OCI-M2 (cell line): ENCODE data around the gene COL1A2.

Source experiments
- DNase-seq: peaks from one replicate; lab custom pipeline; 2025; ENCODE audit not compliant: unreplicated experiment; lab: John Stamatoyannopoulos, UW

Gene COL1A2

DNA sequence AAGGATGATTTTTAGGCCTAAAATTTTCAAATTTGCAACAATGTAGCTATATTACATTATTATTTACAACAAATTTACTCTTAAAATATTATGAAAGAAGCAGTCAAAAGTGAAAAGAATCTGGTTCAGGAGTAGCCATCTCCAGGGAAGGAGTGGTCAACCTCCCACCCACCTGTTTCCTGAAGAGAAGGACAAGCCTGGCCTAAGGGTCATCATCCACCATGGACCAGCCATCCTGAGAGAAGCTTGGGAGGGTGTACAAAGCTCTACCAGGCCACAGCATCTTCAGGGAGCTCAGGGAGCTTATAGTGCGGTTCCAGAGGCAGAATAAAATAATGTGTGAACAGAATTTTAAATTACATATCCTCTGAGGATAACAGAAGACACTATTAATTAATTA lies 38.1 kb downstream of the COL1A2 start:
- DNase-seq, result no peak

DNA sequence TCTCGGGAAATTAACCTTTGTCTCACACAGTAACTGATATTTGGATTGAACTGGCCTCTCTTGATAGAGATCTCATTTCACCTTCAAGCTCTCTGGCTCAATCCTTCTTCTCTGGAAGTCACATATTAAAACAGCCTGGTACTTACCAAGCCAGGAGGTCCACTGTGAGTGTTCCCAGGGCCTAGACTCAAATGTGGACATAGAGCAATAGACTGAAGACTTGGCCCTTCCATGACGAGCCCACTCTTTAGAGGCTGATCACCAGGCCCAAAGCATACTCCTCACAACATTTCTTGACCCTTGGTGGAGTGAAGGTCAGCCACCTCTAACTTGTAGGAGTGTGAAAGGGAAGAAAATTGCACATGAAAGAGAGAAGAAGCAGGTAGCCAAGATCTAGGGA lies 38.5 kb downstream of the COL1A2 start:
- DNase-seq, result no peak

DNA sequence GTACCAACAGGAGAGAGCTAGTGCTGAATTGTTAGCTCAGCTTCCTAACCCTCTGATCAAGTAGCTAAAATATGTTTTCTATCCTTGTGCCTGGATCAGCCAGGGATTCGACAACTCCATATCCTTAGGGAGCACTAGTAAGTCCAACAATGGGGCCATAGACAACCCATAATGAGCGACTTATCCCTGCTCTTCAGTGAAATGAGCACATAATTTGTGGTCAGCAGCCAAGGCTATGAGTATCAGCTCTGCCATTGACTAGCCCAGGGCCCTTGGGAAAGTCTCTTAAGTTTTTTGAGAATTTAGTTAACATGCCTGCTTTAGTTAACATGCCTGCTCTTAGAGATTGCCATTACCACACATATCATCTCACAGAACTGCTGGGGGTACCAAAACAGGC lies 39.3 kb downstream of the COL1A2 start:
- DNase-seq, result no peak

DNA sequence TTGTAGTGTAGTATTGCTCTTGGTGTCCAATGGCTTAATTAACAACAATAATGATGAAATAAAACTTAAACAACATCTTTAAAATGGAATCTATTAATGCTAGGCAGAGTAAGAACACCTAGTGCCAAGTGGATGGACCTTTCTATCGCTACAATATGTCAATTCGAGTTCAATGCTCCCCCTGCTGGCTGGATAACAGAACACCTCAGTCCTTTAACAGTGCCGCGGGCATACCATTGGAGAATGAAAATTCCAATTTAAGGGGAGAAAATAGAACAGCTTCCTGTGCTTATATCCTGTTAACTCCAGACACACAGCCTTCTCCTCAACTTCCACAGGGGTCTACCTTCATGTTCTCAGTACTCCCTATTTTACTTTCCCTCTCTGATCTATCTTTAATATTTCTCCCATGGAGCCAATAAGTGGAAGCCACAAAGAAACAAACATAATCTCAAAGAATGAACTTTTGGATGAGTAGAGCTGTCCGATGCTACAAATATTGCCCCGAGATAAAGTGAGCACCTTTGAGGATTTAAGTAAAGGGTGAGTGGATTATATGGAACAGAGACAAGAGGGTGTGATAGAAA lies 41.4 kb downstream of the COL1A2 start:
- peak; percentile 42 for DNase-seq

DNA sequence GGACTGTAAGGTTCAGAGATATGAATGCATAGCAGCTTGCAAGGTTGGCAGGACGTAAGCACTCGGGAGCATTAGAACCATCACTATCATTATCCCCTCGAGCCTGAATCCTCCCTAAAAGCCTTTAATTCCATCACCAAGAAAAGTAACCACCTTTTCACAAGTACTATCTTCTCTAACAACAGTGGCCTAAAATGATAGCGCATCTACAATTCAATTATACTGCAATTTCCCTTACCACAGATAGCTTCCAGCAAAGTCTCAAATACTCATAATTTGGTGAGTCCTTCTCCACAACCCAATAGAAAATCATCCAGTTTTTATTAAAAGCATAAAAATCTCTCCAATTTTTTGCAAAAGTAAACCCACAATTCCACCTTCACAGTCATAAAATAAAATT lies 42.0 kb downstream of the COL1A2 start:
- DNase-seq, result no peak

DNA sequence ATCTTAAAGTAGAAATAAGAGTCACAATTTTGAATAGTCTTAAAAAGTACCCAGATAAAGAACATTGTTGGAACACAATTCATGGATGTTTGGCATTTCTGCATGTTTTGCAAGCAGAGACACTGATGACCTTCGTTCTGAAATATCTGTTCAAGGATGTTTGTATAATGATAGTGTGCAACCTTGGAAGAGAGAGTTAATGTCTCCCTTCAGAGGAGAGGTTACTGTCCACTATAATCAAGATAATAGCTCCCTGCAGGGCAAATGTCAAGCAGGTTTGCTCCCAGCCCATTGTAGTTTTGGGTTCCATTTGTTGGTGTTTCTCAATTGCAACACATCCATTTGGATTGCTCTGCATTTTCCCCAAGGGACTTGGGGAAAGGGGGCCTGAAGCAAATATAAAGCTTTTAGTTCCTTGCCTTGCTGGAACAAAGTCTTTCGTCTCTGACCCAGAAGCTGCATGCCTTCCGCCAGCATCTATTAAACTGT lies 45.2 kb downstream of the COL1A2 start:
- no peak for DNase-seq

DNA sequence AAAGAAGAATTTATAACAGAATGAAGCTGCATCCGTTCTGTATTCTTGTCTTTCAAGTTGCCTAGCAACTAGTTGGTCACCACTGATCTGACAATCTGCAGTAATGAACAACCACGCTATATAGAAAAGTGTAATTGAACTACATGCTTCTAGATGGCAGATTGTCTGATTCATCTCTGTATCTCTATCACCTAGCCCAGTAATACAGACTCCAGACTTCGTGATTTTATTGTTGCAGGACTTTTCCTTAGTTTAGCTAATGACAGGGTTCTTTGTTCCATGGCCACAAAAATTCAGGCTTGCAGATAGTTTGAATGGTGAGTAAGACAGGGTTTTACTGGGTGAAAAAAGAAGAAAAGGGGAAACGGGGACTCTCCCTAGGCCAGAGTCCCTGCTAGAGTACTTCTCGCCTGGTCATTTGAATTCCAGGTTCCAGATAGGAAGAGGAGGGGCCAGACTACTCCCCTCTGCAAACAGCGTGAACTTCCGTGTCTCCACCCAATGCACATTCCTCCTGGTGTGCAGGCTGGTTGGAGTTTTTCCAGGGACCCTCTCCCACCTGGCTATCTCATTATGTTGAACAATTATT lies 45.9 kb downstream of the COL1A2 start:
- no peak for DNase-seq

DNA sequence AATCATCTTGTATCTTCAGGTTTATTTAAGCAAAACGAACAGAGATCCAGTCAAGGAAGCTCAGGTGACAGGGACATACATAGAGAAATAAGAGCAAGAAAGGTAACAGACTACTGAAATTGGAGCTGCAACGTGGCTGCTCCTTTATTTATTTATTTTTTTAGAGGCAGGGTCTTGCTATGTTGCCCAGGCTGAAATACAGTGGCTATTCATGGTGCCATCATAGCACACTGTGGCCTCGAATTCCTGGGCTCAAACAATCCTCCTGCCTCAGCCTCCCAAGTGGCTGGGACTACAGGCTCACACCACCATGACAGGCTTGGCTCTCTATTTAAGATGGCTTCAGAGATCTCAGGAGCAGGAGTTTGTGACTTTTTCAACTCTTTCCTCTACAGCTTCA lies 46.4 kb downstream of the COL1A2 start:
- DNase-seq, result no peak

DNA sequence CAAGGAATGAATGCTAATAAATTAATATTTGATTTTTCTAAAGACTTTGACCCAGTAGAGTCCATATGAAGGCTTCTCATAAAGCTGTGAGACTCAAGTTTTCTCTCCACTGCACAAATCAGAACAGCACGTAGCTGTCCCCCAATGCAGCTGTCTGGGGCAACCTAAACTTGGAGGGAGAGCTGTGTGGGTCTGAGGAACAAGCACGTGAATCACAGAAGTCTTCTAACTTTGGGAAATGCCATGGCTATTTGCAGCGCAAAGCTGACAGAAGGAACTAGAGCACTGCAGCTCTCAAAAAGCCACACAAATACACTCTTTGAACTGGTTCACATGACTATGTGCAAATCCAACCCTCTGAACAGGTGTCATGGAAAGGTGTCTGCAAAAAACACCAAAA lies 47.9 kb downstream of the COL1A2 start:
- no peak for DNase-seq

DNA sequence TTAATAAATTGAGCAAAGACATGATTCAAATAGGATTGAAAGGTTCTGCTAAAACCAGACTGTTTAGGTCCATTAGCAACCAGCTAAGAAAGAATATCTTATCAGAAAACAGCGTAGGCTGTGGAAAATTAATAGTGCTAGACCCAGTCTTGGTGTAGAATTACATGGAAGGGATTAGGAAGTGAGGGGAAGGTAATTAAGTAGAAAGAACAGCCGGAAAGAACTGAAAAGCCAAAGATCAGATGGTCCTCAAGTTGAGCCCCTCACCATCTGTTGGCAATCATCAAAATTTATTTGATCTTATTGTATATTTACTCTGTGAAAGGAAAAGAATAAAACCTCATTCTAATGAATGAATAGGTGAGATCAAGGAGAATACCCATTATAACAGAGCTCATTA lies 50.1 kb downstream of the COL1A2 start:
- no peak for DNase-seq

DNA sequence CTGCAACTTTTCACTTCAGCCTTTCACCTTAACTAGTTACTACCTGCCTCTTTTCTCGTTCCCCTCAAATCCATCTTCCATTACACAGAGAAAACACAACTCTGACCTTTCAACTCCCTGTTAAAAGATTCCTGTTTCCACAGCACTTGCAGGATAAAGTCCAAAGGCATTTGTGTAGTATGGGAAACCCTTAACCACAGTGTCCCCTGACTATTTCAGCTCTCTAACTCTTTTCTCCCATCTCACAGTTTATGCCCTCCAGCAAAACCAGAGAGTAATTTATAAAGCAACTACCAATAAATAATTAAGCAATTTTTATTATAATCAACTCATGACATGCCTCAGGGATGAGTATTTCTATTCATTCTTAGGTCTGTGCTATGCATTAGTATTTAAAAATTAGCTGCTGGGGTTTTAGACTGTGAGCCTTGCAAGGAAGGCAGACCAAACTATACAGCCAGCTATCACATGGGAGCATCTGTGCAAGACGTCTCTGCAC lies 51.0 kb downstream of the COL1A2 start:
- no peak for DNase-seq

DNA sequence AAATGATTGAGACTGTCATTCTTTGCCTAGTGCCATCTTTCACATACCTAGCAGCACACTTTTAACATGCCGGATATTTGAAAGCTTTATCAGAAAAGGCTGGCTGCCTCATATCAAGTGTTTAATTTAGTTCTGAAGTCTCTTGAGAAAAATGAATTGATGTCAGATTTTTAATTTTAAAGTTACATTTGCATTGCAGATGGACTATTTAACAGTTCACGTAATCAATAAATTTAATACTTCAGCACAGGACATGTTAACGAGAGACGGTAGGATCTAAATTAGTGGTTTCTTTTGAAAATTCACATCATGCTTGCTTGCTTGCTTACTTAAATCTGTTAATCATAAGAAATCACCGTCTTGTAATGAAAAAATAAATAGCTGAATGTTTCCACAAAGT lies 51.6 kb downstream of the COL1A2 start:
- DNase-seq, result no peak

DNA sequence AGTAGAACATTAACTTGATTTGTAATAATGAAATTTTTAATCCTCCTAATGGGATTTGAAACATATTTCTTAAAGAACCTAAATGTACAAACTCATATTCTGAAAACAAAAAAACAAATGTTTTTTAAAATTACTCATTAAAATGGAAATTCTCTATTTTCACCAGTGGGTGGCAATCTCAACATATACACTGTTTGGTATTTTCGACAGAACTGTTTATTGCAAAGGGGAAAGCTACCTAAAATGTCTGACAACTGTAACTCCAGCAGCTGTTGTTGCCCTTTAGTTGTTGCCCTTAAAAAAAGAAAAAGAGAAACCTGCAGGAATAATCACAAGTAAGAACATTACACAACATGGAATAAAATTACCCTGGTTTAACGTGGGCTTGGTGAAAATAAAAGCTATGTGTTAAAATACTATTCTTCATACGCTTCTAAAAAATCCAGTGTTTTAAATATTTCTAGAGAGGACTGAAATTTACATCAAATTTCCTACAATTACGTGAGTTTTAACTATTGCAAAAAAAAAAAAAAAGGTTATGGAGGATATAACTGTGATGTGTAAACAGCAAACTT lies 54.5 kb downstream of the COL1A2 start:
- no peak for DNase-seq

DNA sequence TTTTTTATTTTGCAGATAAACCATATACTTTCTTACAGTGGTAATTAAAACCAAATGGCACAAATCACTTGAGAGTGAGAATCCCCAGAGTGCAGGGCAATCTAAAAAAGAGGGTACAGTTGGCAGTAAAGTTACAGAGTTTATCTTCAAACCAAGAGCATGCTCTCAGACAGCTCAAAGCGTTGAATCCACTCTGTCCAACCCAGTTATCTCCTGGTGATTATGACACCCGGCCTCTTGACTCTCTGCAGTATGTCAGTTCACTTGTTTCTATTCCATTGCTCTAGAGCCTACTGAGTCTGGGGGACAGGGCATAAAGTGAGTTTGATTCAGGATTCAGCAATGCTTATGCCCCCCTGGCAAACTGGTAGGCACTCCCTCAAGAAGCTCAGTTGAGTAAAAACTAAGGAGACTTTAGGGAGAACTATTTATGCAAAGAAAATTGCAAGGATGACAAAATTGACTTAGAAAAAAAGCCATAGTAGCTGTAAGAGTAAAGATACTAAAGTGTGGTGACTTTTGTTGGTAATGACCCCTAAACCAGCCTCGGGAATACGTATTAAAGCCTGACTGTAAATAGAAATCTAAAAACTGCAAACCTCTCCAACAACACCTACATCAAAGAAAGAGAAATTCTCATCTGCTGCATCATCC lies 55.5 kb downstream of the COL1A2 start:
- DNase-seq, result no peak

DNA sequence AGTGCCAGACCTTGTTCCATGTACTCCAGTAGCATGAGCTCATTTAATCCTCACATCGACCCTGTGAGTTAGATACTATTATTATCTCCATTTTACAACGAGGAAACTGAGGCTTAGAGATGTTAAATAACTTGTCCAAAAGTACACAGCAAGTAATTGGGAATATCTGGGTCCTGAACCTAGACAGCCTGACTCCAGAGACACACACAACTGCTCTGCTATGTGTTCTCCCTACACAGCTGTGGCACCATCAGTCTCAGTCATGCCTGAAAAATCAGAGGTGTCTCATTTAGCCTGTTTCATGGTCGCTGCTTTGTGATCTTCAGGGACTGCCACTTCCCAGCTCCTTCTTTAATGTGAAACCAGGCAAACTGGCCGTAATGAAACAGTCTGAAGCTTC lies 56.5 kb downstream of the COL1A2 start:
- DNase-seq, result no peak

DNA sequence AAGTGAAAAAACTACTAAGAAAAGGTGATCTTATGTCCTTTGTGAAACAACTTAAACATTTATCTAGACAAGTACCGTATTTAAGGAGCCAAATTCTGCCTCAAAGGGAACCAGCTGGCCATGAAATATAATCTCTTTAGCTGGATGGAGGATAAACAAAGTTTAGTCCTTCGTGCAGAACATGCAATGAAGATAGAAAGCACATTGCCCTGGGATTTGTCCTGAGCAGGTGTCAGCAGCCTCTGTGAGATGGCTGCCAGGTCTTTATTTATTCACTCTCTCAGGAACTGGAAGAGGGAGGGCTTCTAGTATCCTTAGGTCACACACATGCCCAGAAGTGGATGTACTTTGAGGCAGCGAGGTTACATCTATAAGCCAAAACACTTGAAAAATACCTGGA lies 57.5 kb downstream of the COL1A2 start:
- DNase-seq, result no peak

DNA sequence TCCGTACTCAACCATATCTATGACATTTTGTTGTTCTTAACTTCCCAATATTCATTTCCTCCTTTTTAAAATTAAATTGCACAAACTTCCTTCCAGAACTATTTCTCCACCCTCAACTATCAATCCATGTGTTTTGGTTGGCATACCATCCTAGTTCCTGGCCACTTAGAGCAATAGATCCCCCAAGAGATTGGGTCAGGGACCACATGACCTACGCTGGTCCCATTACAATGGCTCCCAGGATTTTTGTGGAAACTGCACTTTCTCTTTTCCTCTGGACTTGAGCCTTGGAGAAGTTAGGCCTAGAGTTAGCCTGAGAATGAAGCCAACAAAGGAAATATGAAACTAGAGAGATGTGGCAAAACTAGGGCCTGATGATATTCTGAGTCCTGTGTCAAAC lies 59.2 kb downstream of the COL1A2 start:
- no peak for DNase-seq

DNA sequence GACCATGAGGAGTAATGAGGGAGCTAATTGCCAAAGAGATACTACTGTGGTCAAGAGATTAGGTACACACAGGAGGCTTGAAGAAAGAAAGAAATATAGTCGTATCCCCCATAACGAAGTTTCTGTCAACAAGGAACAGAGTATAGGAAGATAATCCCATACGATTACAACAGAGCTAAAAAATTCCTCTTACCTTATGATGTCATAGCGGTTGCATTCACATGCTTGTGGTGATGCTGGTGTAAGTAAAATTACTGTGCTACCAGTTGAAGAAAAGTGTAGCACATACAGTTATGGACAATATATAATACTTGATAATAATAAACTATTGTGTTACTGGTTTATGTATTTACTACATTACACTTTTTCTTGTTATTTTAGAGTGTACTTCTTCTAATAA lies 63.3 kb downstream of the COL1A2 start:
- no peak for DNase-seq

DNA sequence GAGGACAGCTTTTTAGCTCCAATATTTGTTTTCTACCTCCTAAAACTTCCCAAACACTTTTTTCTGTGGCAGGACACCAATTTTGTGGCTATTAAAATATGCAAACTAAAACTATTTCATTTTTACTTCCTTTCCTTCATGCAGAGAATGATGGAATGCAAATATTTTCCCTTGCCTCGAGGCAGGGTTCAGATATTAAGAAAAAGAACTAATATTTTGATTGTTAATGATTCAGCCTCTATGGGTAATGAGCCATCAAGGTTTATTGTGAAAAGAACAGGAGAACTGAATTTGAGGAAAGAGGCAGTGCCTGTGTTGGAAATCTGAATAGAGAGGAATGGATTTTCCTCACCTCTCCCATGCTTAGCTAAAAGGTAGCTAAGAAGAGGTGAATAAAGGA lies 71.8 kb downstream of the COL1A2 start:
- DNase-seq, result no peak

DNA sequence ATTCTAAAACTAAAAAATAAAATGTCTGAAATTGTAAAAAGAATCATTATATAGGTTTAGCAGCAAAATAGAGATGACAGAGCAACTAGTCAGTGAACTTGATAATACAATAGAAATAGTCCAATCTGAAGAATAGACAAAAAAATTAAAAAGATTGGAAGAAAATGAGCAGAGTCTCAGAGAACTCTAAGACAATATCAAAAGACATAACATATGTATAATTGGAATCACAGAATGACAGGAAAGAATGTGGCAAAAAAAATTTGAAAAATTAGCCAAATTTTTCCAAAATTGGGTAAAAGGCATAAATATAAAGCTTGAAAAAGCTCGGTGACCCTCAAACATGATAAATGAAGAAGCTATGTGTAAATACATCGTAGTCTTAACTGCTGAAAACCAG lies 76.9 kb downstream of the COL1A2 start:
- no peak for DNase-seq

DNA sequence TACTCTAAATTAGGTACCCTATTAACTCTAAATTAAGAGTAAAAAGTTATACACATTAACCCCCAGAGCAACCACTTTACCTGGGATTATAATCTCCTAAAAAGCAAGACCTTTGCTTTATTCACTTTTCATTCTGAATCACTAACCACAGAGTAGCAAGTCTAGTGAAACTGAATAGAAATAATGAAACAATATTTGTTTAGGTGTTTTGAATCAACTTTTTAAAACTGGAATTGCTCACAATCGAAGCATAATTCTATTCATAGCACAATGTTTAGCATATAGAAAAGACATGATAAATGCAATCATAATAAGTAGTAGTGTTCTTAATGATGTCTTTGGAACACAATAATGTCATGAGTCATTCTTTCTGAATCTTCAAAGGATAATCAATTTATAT lies 77.9 kb downstream of the COL1A2 start:
- DNase-seq, result no peak

DNA sequence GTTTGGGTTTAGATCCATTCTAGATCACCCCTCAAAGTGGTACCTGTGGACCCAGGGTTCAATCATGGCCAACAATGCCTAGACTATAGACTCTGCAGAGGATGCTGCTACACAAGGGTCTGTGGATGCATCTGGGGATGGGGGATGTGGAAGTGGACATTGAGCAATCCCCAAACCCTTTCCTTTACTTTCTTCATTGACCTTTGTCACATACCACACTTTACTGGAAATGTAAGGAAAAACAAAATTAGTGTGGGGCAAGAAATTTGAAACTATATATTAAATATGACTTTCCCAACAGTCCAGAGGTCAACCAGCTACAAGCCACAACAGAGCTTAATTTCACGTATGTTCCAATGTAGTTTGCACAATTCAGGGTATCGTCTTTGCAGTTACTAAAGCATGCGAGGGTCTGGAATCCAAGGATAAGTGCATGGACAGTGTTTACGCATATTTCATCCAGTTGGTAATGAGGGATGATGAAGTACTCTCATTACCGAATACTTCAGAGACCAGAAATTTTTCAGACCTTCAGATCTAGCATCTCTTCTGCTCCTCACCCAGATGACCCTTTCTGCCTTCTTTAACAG lies 81.7 kb downstream of the COL1A2 start:
- DNase-seq, result no peak
